Cardiac fibroblast (primary cell): ENCODE results near the gene ADA.

ENCODE experiments used
- DNase-seq, 2 donors: peaks; one replicate each; pipeline versions ENCODE4 v3.0.0 to v3.0.0-alpha.2; 2010; ENCODE audit warnings: low read depth in 2 of 2
- H3K4me3 ChIP-seq, 2 donors: replicated peaks in 1 of 2; 1 replicate in 1 of 2; 2 replicates in 1 of 2; pipeline ENCODE4 v1.5.1; 2011; ENCODE audit warnings: low read depth in 2 of 2, low read length in 2 of 2, mild to moderate bottlenecking in 2 of 2, moderate library complexity in 1 of 2
- CTCF ChIP-seq: IDR thresholded peaks from one replicate; pipeline ENCODE4 v1.5.1; 2011; ENCODE audit warnings: low read depth, mild to moderate bottlenecking, low read length, inconsistent platforms

Gene ADA

GRCh38 chr20:44633187-44633810 lies 18.2 kb downstream of the ADA start:
- no peak for TF ChIP-seq CTCF

GRCh38 chr20:44632103-44632752 lies 19.3 kb downstream of the ADA start:
- DNase-seq = no peak
- H3K4me3 ChIP-seq = no peak overlapping the region
- TF ChIP-seq CTCF = no peak

More at GRCh38 chr20:44633187-44633810, 18.2 kb downstream of the ADA start:
- H3K4me3 ChIP-seq = no peak overlapping the region
- no peak for DNase-seq

DNA sequence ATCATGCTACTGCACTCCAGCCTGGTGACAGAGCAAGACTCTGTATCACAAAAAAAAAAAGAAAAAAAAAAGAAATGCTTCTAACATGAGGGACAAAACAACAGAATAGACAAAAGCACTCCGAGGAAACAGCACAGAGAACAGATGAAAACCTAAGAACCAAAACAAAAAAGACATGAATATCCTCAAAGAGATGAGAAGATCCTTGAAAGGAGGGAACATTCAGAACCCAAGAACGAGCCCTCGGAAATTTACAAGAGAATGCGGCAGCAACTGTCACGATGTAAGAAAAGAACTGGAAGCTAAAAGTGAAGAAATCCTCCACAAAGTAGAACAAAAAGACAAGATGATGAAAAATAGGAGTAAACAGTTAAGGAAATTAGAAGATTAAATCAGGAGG lies 21.2 kb downstream of the ADA start:
- H3K4me3 ChIP-seq = no peak overlapping the region
- no peak for TF ChIP-seq CTCF
- no peak for DNase-seq

GRCh38 chr20:44629542-44629941 lies 22.0 kb downstream of the ADA start:
- DNase-seq = no peak
- H3K4me3 ChIP-seq = no peak overlapping the region
- no peak for TF ChIP-seq CTCF

DNA sequence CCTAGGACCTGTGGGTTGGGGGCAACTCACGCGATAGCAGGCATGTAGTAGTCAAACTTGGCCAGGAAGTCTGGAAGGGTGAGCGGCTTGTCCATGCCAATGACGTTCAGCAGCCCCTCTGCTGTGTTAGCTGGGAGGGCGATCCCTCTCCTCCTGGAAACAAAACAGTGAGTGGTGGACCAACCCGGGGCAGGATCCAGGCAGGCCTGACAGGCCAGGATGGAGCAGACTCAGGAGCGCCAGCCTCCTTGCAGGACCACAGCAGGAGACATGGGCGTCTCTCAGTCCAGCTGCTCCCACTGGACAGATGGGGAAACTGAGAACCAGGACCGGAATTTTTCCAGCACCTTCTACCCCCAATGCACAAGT lies 22.5 kb downstream of the ADA start:
- no peak overlapping the region for H3K4me3 ChIP-seq
- no peak for DNase-seq
- no peak for TF ChIP-seq CTCF

- no peak for TF ChIP-seq CTCF
- no peak for DNase-seq
- H3K4me3 ChIP-seq = no peak overlapping the region
Measured at GRCh38 chr20:44627364-44628010, 24.0 kb downstream of the ADA start.
